GM23338 (cell line): ENCODE results near the gene MGAT3.

Experiments used
- CREB1 ChIP-seq: fragments of 250-450 bp; sonication (Bioruptor Pico); IDR thresholded peaks from 2 replicates; pipeline ENCODE4 v1.5.0; 2020; ENCODE audit warnings: low read depth, mild to moderate bottlenecking, moderate library complexity
- CTCF ChIP-seq, 2 experiments: fragments of 200-600 bp in 1 of 2; sonication (generic) in 1 of 2; conservative IDR thresholded peaks; 2 replicates each; pipeline versions ENCODE4 v1.5.1 to v1.6.1; 2016 to 2017; ENCODE audit warnings: antibody characterized with exemption in 2 of 2, low read depth in 2 of 2, mild to moderate bottlenecking in 2 of 2, moderate library complexity in 1 of 2
- EZH2 ChIP-seq: fragments of 200-600 bp; sonication (generic); IDR thresholded peaks from one replicate; pipeline ENCODE4 v1.8.0; 2017; ENCODE audit warnings: antibody characterized with exemption, mild to moderate bottlenecking, low read depth; ENCODE audit not compliant: unreplicated experiment
- EZH2phosphoT487 ChIP-seq: fragments of 200-600 bp; sonication (generic); IDR thresholded peaks from one replicate; pipeline ENCODE4 v1.8.1; 2018; ENCODE audit warnings: antibody characterized with exemption; ENCODE audit not compliant: unreplicated experiment
- POLR2AphosphoS5 ChIP-seq: IDR thresholded peaks from 2 replicates; pipeline ENCODE4 v1.6.1; 2016; ENCODE audit warnings: antibody characterized with exemption, low read depth
- REST ChIP-seq: IDR thresholded peaks from one replicate; pipeline ENCODE4 v1.6.1; 2018; ENCODE audit warnings: antibody characterized with exemption; ENCODE audit not compliant: unreplicated experiment
- STAT1 ChIP-seq: IDR thresholded peaks from one replicate; pipeline ENCODE4 v1.6.1; 2016; ENCODE audit warnings: antibody characterized with exemption; ENCODE audit not compliant: unreplicated experiment
- ZNF331 ChIP-seq: fragments of 250-450 bp; sonication (Bioruptor Pico); IDR thresholded peaks from 2 replicates; pipeline ENCODE4 v1.5.0; 2020; ENCODE audit warnings: low read depth, mild to moderate bottlenecking, moderate library complexity

- TF ChIP-seq POLR2AphosphoS5 (no peak), CTCF (conservative IDR thresholded peaks at IDR 0.05; ENCODE audit: low read depth in 2 of 2) (no peak), EZH2 (no peak), CREB1 (CRISPR knock-in tag) (no peak), EZH2phosphoT487 (no peak), ZNF331 (CRISPR knock-in tag) (no peak), REST (no peak), STAT1 (no peak)
Measured at GRCh38 chr22:39449708-39450107, 7.1 kb upstream of the MGAT3 start.
